Activated CD4-positive, alpha-beta T cell treated with anti-CD3 and anti-CD28 coated beads for 48 hours (primary cell): ENCODE data around the gene SLC39A11.

Experiments
- DNase-seq: peaks from one replicate; pipeline ENCODE4 v3.0.0-alpha.2; 2020

Gene SLC39A11

DNA sequence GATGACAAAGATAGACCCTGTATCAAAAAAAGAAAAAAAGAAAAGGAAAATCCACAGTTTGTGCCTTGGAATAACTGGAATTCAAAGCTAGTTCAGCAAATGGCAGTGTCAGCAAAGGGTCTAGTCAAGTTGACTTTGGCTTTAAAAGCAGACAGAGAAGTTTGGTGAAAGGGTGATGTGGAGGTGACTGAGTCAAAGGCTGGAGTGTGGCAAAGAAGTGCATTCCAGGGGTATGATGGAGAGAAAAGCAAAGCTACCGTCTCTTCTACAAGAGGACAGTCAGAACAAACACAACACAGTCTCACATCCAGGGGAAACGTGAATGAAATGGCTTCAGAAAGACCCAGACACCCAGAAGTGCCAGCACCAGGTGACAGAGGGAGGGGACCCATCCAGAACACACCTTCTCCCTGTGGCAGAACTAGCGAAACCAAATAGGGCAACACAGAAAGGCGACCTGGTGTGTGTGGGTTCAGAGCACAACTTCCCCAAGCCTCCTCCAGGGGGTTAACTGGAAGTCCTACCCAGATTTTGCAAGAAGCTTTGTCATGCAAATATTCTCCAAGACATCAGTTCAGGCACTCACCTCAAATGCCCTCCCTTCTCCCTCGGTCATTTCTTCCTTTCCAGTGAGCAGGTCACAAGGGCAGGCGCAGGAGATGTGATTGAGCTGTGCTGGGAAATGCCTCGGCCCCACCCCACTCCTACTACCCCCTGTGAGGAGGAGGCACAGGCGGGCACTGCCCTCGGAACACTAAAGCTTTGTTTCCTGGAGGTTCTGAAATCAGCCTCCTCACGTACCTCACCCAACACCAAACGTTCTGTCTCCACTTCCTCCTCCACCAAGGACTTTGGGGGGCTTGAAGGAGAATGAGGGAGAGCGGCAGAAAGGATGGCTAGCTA lies 489.7 kb downstream of the SLC39A11 start:
- no peak for DNase-seq

DNA sequence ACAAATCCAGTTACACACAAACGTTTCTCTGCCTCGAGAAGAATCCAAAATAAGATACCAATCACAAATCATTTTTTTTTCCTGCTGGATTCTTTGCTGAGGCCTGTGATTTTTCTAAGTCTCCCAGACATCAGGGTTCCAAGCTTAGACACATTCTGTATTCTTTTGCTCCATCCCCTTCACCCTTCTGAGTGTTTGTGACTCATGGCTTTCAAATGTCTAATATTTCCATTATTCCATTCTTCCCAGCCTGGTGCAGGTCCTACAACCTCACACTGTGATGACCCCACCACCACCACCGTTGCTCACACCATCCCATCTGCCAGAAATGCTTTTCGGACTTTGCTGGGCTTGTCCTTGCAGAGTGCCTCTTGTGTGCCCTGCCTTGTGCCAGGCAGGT lies 491.6 kb downstream of the SLC39A11 start:
- no peak for DNase-seq

DNA sequence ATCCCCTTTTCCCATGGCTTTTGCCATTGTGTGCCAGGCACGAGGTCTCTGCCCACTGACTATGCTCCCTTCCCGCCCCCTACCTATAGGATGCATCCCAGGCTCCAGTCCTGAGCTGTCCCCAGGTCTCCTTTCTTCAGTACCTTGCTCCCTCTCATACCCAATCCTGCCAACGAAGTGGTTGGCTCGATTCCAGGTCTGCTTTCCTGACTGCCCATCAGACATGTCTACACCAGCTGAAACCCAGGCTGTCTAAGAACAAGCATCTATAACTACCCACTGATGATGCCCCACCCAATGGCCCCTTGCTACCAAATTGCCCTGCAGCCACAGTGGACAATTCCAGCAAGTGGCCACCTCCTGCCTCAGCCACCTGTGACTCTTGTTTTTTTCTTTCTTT lies 492.6 kb downstream of the SLC39A11 start:
- no peak for DNase-seq

DNA sequence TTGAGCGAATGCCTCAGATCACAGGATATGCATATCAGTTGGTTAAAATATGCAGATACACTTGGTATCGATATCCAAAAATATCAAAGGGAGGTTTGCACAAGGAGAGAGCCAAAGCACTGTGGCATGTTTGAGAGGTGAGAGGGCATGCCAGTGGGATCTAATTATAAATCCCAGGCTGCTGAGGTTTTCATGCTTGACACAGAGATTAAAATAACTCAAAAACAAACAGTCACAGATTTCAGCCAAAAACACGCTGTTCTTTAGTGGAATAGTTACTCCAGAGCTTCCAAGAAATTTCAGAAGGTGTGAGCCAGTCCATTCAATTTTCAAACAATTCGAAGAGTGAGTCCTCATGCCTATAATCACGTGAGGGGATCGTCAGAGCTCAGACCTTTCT lies 493.8 kb downstream of the SLC39A11 start:
- DNase-seq, result no peak

DNA sequence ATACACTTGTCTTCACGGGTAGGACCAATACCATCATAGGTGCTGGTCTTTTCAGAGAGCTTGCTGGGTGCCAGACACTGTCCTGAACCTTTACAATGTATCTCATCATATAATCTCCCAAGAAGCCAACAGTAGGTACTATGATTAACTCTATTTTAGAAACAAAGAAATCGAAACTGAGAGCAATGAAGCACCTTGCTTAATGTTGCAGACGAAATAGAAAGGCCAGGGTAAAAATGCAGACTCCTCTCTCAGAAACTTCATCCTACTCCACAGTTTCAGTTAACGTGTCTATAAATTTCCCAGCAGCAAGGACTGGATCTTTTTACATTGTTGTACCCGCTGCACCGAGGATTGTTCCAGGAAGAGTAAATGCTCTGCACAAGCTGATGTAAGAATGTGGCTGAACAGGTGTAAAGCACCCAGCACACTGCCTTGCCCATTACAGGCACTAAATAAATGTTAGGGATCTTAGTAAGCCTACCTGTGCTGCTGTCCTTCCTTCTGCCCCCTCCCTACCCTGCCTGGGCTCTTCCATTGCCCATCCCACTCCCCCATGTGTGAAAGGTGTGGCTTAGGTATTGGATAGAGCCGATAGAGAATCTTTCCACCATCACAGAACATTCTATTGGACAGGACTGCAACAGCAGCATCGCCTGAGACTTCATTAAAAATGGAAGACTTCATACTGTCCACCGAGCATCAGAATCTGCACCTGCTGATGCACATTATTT lies 495.0 kb downstream of the SLC39A11 start:
- DNase-seq, result no peak
